MCF 10A (cell line): ENCODE data around the gene FOSL1. TPM values are rescaled to one million over a fixed set of nuclear protein-coding genes. Genes with fewer than 3 reads are reported as not detected.

Experiments used
- BruUV-seq: library from RNA; stranded (reverse); fragments of 400-500 nt; replicated peaks from 2 replicates; lab custom pipeline; 2021; lab: Mats Ljungman, UMichigan
- CTCF ChIA-PET: fragments of 300-600 bp; sonication (Branson Sonifier 250); formaldehyde crosslinking; extraction: SDS; loops from one replicate; lab custom pipeline; 2021; ENCODE audit warnings: antibody characterized with exemption, inconsistent platforms; lab: Yijun Ruan, JAX
- POLR2A ChIA-PET: fragments of 300-600, 350-650 bp; sonication (Branson Sonifier 250); formaldehyde crosslinking; extraction: SDS; loops from one replicate; lab custom pipeline; 2020; ENCODE audit warnings: antibody characterized with exemption, inconsistent platforms; lab: Yijun Ruan, JAX
- DNase-seq: peaks from one replicate; pipeline ENCODE4 v3.0.0-alpha.2; 2018; ENCODE audit not compliant: unreplicated experiment
- H3K27ac Mint-ChIP-seq: one replicate; pipeline ENCODE4 v1.8.0; 2022; ENCODE audit warnings: mild to moderate bottlenecking, low read depth, mixed read lengths; ENCODE audit not compliant: unreplicated experiment
- H3K27me3 Mint-ChIP-seq: one replicate; pipeline ENCODE4 v1.8.0; 2022; ENCODE audit warnings: mixed read lengths; ENCODE audit not compliant: insufficient read depth, unreplicated experiment
- H3K36me3 Mint-ChIP-seq: one replicate; pipeline ENCODE4 v1.8.0; 2022; ENCODE audit warnings: mild to moderate bottlenecking, moderate library complexity, mixed read lengths; ENCODE audit not compliant: insufficient read depth, unreplicated experiment
- H3K4me1 Mint-ChIP-seq: one replicate; pipeline ENCODE4 v1.8.0; 2022; ENCODE audit warnings: mixed read lengths; ENCODE audit not compliant: insufficient read depth, unreplicated experiment
- H3K4me3 Mint-ChIP-seq: one replicate; pipeline ENCODE4 v1.8.0; 2022; ENCODE audit warnings: mild to moderate bottlenecking, moderate library complexity, mixed read lengths; ENCODE audit not compliant: unreplicated experiment
- H3K9me3 Mint-ChIP-seq: one replicate; pipeline ENCODE4 v1.8.0; 2022; ENCODE audit warnings: mixed read lengths; ENCODE audit not compliant: unreplicated experiment
- CTCF ChIP-seq: fragments of 200-600 bp; IDR thresholded peaks from one replicate; pipeline ENCODE4 v1.8.0; 2022; ENCODE audit warnings: antibody characterized with exemption, mild to moderate bottlenecking; ENCODE audit not compliant: unreplicated experiment
- intact Hi-C: fragments of 100-400 bp; cut with micrococcal nuclease; formaldehyde crosslinking; loops from 2 replicates; pipeline ENCODE4 v1.14.1; 2022
- total RNA-seq: library from RNA; stranded (reverse); gene quantifications from 2 replicates; pipeline ENCODE4 v1.2.3, GENCODE V29; 2022

The FOSL1 gene
- total RNA-seq, 1 experiment from 2014 or later: 124 TPM

GRCh38 chr11:65863889-65864705 is 36.1 kb downstream of the FOSL1 start:
- no peaks in the 10 kb centered on the region for H3K27me3 Mint-ChIP-seq
- BruUV-seq: no TSS peak
- POLR2A ChIA-PET: interaction anchor here (0.7 kb wide), 1 partner anchor 98 kb away, joined by 3 read pairs; the partner anchor contains the start of gene SART1
- intact Hi-C loops: no loop called here
- no peak for DNase-seq
- no peaks in the 10 kb centered on the region for H3K9me3 Mint-ChIP-seq
- no peak overlapping the region for H3K27ac Mint-ChIP-seq
- CTCF ChIA-PET: interaction anchor here (0.5 to 1.0 kb wide), 5 partner anchors 37 to 258 kb away, joined by 3 to 5 read pairs (median 3); partner anchors contain the start of gene FOSL1
- H3K4me3 Mint-ChIP-seq: no peak overlapping the region
- peaks cover 20% of the 10 kb centered on the region for H3K4me1 Mint-ChIP-seq
- no peak for TF ChIP-seq CTCF
- peaks cover 38% of the 10 kb centered on the region for H3K36me3 Mint-ChIP-seq

- no TSS peak for BruUV-seq
- no peaks in the 10 kb centered on the region for H3K9me3 Mint-ChIP-seq
- H3K36me3 Mint-ChIP-seq: peaks cover 38% of the 10 kb centered on the region
- CTCF ChIA-PET: interaction anchor here (0.6 to 1.0 kb wide), 6 partner anchors 11 to 424 kb away, joined by 3 to 5 read pairs (median 3); no protein-coding TSS in a partner anchor
- POLR2A ChIA-PET: interaction anchor here (0.7 kb wide), 1 partner anchor 99 kb away, joined by 3 read pairs; the partner anchor contains the start of gene SART1
- peak overlapping the region; percentile 8 for H3K27ac Mint-ChIP-seq
- H3K27me3 Mint-ChIP-seq: no peaks in the 10 kb centered on the region
- no peak for TF ChIP-seq CTCF
- DNase-seq: no peak
- H3K4me1 Mint-ChIP-seq: peaks cover 28% of the 10 kb centered on the region
- peak overlapping the region; percentile 35 for H3K4me3 Mint-ChIP-seq
- intact Hi-C loops: no loop called here
Observed at GRCh38 chr11:65862941-65863888, 37.0 kb downstream of the FOSL1 start.

- Mint-ChIP-seq H3K4me3 (peak overlapping the region; percentile 35), H3K9me3 (no peaks in the 10 kb centered on the region), H3K4me1 (peaks cover 28% of the 10 kb centered on the region), H3K27me3 (no peaks in the 10 kb centered on the region), H3K36me3 (peaks cover 40% of the 10 kb centered on the region), H3K27ac (no peak overlapping the region)
- BruUV-seq: no TSS peak
- no peak for TF ChIP-seq CTCF
- ChIA-PET POLR2A (interaction anchor here (6.2 kb wide), 1 partner anchor 26 kb away, joined by 181 read pairs; the partner anchor contains the start of genes CCDC85B and FIBP), CTCF (interaction anchor here (0.6 to 4.0 kb wide), 5 partner anchors 8 to 423 kb away, joined by 3 to 64 read pairs (median 3); partner anchors contain the start of gene FIBP)
- DNase-seq: no peak
- intact Hi-C loops: no loop called here
Observed at GRCh38 chr11:65862191-65862735, 37.9 kb downstream of the FOSL1 start.
